Measurements from ENCODE around the gene MALL. TPM values are rescaled to one million over a fixed set of nuclear protein-coding genes. Genes with fewer than 3 reads are reported as not detected.

Gene MALL
- total RNA-seq, 1 donor from 2014 or later: 5.4 TPM

DNA sequence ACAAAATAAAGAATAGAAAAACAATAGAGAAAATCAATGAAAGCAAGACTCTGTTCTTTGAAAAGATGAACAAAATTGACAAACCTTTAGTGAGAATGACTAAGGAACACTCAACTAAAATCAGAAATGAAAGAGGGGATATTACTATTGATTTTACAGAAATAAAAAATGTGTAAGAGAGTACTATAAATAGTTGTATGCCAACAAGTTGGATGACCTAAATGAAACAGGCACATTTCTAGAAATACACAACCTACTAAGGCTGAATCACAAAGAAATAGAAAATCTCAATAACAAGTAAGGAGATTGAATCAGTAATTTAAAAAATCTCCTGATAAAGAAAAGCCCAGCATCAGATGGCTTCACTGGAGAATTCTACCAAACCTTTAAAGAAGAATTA is 18.4 kb upstream of the MALL start:
- Mint-ChIP-seq H3K36me3 (peaks cover 17% of the 10 kb centered on the region), H3K4me1 (peaks cover 9% of the 10 kb centered on the region), H3K27ac (no peak overlapping the region), H3K27me3 (ENCODE audit: low read depth) (no peaks in the 10 kb centered on the region), H3K4me3 (no peak overlapping the region), H3K9me3 (peaks cover 21% of the 10 kb centered on the region)
- TF ChIP-seq, protein P1, sequence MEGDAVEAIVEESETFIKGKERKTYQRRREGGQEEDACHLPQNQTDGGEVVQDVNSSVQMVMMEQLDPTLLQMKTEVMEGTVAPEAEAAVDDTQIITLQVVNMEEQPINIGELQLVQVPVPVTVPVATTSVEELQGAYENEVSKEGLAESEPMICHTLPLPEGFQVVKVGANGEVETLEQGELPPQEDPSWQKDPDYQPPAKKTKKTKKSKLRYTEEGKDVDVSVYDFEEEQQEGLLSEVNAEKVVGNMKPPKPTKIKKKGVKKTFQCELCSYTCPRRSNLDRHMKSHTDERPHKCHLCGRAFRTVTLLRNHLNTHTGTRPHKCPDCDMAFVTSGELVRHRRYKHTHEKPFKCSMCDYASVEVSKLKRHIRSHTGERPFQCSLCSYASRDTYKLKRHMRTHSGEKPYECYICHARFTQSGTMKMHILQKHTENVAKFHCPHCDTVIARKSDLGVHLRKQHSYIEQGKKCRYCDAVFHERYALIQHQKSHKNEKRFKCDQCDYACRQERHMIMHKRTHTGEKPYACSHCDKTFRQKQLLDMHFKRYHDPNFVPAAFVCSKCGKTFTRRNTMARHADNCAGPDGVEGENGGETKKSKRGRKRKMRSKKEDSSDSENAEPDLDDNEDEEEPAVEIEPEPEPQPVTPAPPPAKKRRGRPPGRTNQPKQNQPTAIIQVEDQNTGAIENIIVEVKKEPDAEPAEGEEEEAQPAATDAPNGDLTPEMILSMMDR (IDR thresholded peaks at IDR 0.05; ENCODE audit: unreplicated experiment): no peak
- DNase-seq (ENCODE audit: low spot score in 2 of 2, unreplicated experiment in 2 of 2): no peak

GRCh38 chr2:110131166-110131565 is 15.5 kb upstream of the MALL start:
- Mint-ChIP-seq H3K4me3 (no peak overlapping the region), H3K9me3 (peaks cover 21% of the 10 kb centered on the region), H3K36me3 (peaks cover 17% of the 10 kb centered on the region), H3K4me1 (peaks cover 9% of the 10 kb centered on the region), H3K27ac (no peak overlapping the region), H3K27me3 (ENCODE audit: low read depth) (no peaks in the 10 kb centered on the region)
- no peak for DNase-seq (ENCODE audit: low spot score in 2 of 2, unreplicated experiment in 2 of 2)
- TF ChIP-seq, protein P1 (IDR thresholded peaks at IDR 0.05; ENCODE audit: unreplicated experiment): no peak

DNA sequence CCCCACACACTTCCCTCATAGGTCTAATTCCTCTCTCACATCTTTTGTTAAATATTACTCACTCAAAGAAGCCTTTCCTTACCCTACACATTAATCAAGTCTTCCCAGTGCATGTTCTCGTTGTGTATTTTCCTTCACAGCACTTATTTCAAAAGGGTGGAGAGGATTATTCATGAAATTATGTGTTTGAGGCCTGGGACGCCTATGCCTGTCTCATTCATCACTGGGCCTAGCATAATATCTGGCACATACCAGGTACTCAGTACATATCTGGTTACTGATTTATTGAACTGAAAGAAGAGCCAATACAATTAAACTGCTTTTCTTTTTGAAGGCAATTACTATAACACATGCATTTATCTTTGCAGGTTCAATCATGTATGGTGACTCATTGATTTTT is 15.1 kb upstream of the MALL start:
- Mint-ChIP-seq H3K9me3 (peaks cover 21% of the 10 kb centered on the region), H3K27ac (no peak overlapping the region), H3K4me1 (peaks cover 9% of the 10 kb centered on the region)

GRCh38 chr2:110126906-110127305 is 11.3 kb upstream of the MALL start:
- Mint-ChIP-seq H3K36me3 (peaks cover under 1% of the 10 kb centered on the region), H3K4me3 (no peak overlapping the region), H3K27ac (no peak overlapping the region), H3K4me1 (peaks cover 9% of the 10 kb centered on the region), H3K9me3 (no peaks in the 10 kb centered on the region), H3K27me3 (ENCODE audit: low read depth) (no peaks in the 10 kb centered on the region)
- TF ChIP-seq, protein P1 (IDR thresholded peaks at IDR 0.05; ENCODE audit: unreplicated experiment): no peak
- DNase-seq (ENCODE audit: low spot score in 2 of 2, unreplicated experiment in 2 of 2): no peak

More for the DNA sequence above, 15.1 kb upstream of the MALL start:
- H3K36me3 Mint-ChIP-seq: peaks cover 17% of the 10 kb centered on the region
- TF ChIP-seq, protein P1 (IDR thresholded peaks at IDR 0.05; ENCODE audit: unreplicated experiment): no peak
- no peaks in the 10 kb centered on the region for H3K27me3 Mint-ChIP-seq (ENCODE audit: low read depth)
- H3K4me3 Mint-ChIP-seq: no peak overlapping the region
- DNase-seq (ENCODE audit: low spot score in 2 of 2, unreplicated experiment in 2 of 2): no peak

- Mint-ChIP-seq H3K9me3 (no peaks in the 10 kb centered on the region), H3K27me3 (ENCODE audit: low read depth) (no peaks in the 10 kb centered on the region), H3K4me3 (no peak overlapping the region), H3K27ac (no peak overlapping the region), H3K4me1 (peaks cover 8% of the 10 kb centered on the region), H3K36me3 (no peaks in the 10 kb centered on the region)
- TF ChIP-seq, protein P1 (IDR thresholded peaks at IDR 0.05; ENCODE audit: unreplicated experiment): no peak
- no peak for DNase-seq (ENCODE audit: low spot score in 2 of 2, unreplicated experiment in 2 of 2)
Observed at GRCh38 chr2:110126086-110126773, 10.6 kb upstream of the MALL start.

Data from mesothelial cell of epicardium (in vitro differentiated cells).